Ramos (cell line): ENCODE measurements around the gene KCNH1.

Experiments
- in situ Hi-C: fragments of 300-500 bp; cut with MboI; formaldehyde crosslinking; loops from one replicate; pipeline ENCODE4 v1.14.3; 2022; ENCODE audit warnings: low sequenced_read_pairs; ENCODE audit not compliant: unreplicated experiment

The KCNH1 gene

DNA sequence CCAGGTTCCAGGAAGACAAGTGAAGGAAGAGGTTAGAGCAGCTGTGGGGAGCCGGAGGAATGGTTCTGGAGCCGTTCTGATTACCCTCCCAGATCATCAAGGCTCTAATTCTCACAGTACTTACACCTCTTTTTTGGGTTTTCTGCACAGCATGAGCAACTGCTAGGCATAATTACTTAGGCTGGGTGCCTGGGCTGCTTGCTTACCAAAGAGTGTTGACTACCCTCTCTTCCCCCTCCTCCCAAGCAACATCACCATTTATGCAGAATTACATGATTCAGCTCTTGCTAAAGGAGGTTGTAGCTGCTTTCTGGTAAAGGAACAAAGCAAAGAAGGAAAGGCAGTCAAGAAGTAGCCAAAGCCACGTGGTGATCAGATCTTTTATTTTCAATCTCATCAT lies 397.2 kb downstream of the KCNH1 start:
- in situ Hi-C loops = no loop called here

GRCh38 chr1:210731597-210731996 lies 402.4 kb downstream of the KCNH1 start:
- in situ Hi-C loops = no loop called here

GRCh38 chr1:210731193-210731592 lies 402.8 kb downstream of the KCNH1 start:
- in situ Hi-C loops = no loop called here

- in situ Hi-C loops = no loop called here
Measured at GRCh38 chr1:210730023-210730422, 403.9 kb downstream of the KCNH1 start.

GRCh38 chr1:210728437-210729149 lies 405.4 kb downstream of the KCNH1 start:
- in situ Hi-C loops = no loop called here

DNA sequence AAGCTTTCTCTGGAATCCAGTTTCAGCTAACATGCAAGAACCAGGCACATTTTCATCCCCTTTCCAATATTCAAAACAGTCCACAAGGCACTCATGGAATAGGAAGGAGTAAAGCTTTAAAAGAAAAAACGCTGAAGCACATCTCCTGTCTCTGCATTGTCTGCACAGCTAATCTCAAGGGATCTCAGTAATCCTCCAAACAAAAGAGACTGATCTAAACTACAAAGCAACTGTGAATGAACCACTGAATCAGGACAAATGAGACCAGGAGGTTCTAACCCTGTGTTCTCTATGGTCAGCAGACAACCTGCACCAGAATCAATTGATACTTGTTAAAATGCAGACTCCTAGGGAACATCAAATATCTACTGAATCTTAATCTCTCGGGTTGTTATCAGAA lies 406.2 kb downstream of the KCNH1 start:
- in situ Hi-C loops = no loop called here

DNA sequence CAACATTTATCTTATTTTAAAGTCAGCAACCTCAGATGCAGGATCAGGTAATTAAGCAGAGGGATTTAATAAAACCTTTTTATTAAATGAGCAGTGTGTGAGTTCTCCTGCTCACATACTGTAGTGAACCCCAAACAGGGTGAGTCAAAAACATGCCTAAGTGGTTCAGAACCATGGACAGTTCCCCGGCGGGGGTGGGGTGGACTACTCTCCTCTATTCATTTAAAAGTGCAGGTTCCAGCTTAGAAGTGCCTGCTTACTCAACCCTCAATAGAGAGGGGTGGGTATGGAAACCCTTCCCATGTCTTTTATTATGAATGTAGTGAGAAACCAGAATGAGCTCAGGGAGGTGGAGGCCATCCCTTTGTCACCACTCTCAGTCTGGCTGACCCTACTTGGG lies 407.3 kb downstream of the KCNH1 start:
- in situ Hi-C loops = no loop called here

- in situ Hi-C loops = no loop called here
Measured at GRCh38 chr1:210724768-210725167, 409.2 kb downstream of the KCNH1 start.

GRCh38 chr1:210723646-210724045 lies 410.3 kb downstream of the KCNH1 start:
- in situ Hi-C loops = no loop called here

DNA sequence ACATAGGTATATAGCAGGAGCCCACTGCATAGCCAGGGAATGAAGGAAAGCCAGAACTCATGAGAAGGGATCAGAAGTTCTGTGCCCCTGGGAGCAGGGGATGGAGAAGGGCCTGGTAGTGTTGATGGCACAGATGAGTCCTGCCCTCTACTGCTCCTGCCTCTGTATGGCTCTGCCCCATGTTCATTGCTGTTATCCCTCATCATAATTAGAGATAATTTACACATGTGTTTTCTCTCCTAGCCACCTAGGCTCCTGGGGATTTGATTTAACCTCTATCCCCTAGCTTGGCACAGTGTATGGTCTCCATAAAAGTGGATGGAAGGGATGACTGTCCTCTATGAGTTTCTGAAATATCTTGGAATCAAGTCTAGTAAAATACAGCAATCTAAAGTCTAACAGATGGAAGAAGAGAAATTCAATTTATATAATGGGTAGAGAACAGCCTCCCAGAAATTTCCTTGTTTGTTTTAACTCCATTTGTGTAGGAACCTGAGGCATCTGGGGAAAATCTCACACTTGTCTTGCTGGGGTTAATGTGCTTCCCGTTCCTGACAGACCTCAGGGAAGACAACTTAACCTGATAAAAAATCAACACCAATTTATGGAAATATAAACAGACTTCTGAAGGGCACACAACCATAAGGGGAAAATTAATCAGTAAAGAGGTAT lies 411.4 kb downstream of the KCNH1 start:
- in situ Hi-C loops = no loop called here

DNA sequence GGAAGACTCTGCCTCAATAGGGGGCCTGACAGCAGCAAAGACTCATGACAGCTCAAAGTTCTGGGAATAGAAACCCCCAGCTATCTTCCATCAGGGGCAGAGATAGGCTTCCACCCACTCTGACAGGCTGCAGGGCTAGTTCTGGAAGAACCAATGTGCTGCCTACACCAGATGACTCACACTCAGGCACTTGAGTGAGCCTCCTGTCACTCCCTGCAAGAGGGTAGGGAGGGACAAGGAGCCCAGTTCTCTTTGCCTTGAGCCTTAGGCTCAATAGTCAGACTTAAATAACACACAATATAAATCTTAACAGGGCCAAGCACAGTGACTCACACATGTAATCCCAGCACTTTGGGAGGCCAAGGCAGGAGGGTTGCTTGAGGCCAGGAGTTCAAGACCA lies 418.9 kb downstream of the KCNH1 start:
- in situ Hi-C loops = no loop called here

GRCh38 chr1:210711825-210712612 lies 421.9 kb downstream of the KCNH1 start:
- in situ Hi-C loops = no loop called here

DNA sequence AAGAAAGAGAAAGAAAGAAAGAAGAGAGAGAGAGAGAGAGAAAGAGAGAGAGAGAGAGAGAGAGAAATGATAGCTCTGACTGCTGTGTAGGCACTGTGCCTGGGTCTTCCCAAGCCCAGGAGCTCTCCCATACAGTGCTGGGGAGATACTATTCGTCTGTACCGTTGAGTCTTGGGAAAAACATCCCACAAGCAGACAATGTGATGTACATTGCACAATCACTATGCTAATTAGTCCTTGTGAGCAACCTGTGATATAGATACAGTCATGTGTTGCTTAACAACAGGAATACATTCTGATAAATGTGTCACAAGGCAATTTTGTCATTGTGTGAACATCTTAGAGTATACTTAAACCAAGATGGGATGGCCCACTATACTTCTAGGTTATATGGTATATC lies 424.2 kb downstream of the KCNH1 start:
- in situ Hi-C loops = no loop called here

DNA sequence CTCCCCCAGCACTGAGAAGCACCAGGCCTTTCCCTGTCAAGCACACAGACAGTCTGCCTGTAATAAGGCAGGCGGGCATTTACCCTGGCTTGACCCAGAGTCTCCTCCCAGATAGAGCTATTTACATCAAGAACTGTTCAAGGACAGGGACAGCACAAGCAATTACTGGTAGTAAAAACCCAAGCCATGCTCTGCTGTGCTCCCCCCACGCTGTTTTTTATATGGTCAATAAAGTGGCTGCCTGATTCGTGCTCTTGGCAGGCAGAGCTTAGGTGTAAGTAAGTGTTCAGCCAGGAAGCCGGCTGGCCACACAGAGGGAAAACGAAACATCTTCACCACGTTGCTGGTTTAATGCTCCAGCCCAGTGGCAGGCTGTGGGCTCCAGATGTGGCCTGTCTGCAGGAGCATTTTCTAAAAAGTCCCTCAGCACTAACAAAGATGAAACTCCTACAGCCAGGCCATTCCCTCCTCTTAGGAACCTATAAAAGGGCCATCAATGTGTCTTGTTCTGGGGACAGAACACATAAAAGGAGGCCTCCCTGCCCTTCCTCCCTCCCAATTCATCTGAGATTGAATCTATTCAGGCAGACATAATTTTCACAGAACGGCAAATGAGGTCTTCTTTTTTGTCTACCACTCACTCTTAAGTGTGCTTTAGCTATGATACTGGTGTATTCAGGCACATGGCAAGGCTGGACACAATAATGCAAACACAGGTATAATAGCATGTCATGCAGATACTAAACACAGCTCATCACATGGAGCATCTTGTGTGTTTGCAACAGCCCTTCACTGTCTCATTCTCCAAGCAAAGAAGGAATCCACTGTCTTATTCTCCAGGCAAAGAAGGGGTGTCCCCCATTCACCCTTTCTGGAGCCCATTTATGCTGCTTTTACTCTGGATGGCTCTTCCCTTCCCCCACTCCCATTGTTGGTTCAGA lies 426.4 kb downstream of the KCNH1 start:
- in situ Hi-C loops = no loop called here

DNA sequence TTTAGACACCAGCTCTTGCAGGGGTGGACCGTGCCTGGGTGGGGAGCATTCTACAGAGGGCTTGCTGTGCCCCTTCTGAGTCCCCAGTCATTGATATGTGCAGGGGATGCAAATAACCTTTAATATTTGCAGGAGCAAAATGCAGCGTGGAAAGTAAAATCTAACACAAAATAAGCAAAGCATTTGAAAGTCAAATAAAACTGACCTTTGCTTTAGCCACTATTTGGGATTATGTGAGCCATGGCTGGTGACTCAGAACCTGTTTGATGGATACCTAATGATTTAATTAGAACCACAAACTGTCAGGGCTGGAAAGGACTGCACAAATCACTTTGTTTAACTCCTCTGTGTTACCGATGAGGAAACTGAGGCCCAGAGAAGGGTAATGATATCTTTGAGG lies 427.7 kb downstream of the KCNH1 start:
- in situ Hi-C loops = no loop called here

GRCh38 chr1:210705086-210705485 lies 428.9 kb downstream of the KCNH1 start:
- in situ Hi-C loops = no loop called here

DNA sequence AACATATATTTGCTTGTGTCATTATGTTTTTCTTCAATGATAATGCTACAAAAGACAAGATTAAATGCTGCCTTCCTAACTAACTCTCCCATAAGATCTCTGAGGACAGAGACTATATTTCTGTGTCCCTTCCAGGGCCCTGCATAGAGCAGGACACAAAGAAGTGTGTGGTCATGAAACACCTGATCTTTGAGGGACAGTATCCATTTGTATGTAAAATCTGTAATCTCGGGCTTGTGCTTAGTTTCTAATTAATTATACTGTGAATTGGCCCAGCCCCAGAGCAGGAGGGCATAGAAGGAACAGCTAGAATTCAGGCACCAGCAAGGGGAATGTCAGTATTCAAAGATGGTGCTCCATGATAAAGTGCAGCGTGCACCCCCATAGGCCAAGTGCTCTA lies 430.4 kb downstream of the KCNH1 start:
- in situ Hi-C loops = no loop called here

DNA sequence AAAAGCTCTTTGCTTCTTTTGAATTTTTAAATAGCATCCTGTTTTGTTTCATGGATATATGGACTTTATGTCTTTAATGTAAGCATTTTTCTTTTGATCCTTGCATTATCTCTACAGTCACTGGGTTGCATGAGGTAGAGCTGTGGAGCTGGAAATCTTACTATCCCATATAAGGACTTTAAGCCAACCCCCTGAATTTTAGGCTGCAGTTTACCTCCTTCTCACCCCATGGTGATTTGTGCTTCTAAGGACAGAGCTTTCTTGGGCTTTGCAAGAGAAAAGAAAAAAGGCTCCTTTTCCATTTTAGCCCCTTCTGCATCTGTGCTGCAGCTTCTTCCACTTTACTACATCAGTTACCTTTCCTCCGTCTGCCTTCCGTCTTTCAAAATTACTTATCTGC lies 431.4 kb downstream of the KCNH1 start:
- in situ Hi-C loops = no loop called here

GRCh38 chr1:210700511-210700910 lies 433.4 kb downstream of the KCNH1 start:
- in situ Hi-C loops = no loop called here

DNA sequence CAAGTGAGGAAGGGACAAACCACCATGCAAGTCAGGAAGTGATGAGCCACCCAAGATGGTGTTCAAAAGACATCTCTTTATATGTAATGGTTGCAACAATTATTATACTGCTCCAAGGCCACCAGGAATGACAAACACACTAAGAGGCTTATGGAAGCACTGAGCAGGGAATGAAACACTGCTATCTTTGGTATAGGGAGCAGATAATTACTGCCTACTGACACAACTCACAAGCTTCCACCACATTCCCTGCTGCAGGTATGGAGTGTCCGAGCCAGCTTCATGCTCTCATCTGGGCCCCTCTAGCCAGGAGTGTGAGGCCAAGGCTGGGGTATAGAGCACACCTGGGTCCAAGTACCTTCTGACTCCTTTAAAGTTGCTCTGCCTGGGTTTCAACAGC lies 433.9 kb downstream of the KCNH1 start:
- in situ Hi-C loops = no loop called here
